VCaP (cell line): ENCODE results near the gene MEF2C.

Experiments used
- H3K27ac ChIP-seq: fragments of 450-650 bp; 2 replicates; pipeline ENCODE4 v1.5.1; 2017
- CTCF ChIP-seq: fragments of 450-650 bp; conservative IDR thresholded peaks from 2 replicates; pipeline ENCODE4 v1.5.1; 2017; ENCODE audit warnings: mild to moderate bottlenecking, moderate library complexity

The MEF2C gene

GRCh38 chr5:88787856-88788255 lies 95.1 kb downstream of the MEF2C start:
- TF ChIP-seq CTCF, result no peak
- no peak overlapping the region for H3K27ac ChIP-seq

GRCh38 chr5:88786789-88787188 lies 96.2 kb downstream of the MEF2C start:
- no peak overlapping the region for H3K27ac ChIP-seq
- TF ChIP-seq CTCF, result no peak

- no peak overlapping the region for H3K27ac ChIP-seq
- no peak for TF ChIP-seq CTCF
Measured at GRCh38 chr5:88785746-88786565, 97.0 kb downstream of the MEF2C start.

DNA sequence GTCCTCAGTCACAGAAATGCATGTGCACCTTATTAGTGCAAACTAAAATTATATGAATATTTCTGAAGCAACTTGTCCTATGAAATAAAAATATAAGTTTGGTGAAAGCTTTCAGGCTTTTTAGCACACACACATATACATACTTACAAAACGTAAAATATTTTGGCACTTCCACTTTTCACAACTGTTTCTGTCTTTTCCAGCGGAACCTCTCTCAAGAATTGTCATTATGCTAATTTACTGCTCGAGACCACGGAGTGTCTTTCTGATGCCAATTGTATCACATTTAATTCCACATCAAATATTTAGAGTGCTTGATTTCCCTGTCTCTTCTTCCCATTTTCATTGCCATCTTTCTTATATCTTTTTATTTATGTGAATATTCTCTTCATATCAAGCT lies 100.4 kb downstream of the MEF2C start:
- TF ChIP-seq CTCF, result no peak
- no peak overlapping the region for H3K27ac ChIP-seq

- no peak for TF ChIP-seq CTCF
Measured at GRCh38 chr5:88780736-88781135, 102.2 kb downstream of the MEF2C start.

DNA sequence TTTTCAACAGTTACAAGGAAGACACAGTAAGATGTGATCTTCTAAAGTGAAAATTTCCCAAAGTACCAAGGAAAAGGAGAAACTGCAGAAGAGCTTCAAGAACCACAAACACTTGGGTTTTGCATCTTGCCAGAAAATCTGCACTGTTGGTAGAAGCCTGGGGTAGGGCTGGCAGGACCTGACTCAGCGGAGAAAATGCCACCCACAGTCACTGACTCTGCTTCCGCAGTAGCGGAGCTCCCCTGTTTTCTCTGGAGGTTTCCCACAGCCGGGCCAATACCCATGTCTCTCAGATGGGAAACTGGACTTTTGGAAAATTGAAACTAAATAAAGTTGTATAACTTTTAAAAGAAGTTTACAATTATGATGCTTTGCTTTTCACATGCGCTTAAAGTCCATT lies 104.2 kb downstream of the MEF2C start:
- no peak for TF ChIP-seq CTCF
- H3K27ac ChIP-seq, result no peak overlapping the region

More at GRCh38 chr5:88780736-88781135, 102.2 kb downstream of the MEF2C start:
- no peak overlapping the region for H3K27ac ChIP-seq

DNA sequence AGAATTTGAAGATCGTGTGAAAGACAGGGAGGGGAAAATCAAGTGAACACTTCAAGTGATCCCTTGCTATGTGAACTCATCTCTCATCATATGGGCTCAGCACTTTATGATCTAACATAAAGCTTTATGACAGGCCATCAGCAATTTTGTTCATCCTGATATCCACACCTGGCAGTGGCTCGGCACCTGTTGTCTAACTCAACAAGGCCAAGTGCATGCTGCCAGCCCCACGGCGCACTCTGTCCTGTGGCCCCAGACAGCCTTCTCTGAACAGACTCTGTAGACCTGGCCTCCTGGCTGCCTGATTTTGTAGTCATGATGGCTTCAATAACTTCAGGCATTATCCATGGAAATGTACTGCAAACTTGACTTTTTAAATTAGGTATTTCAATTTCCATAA lies 106.3 kb downstream of the MEF2C start:
- no peak for TF ChIP-seq CTCF
- no peak overlapping the region for H3K27ac ChIP-seq
